Measurements from ENCODE around the gene KIF9.
"Not testable (repeated sequence)": the region's sequence is repeated elsewhere in the genome, so short reads cannot be mapped to it uniquely, and the experiment has no call there.

KIF9 gene

DNA sequence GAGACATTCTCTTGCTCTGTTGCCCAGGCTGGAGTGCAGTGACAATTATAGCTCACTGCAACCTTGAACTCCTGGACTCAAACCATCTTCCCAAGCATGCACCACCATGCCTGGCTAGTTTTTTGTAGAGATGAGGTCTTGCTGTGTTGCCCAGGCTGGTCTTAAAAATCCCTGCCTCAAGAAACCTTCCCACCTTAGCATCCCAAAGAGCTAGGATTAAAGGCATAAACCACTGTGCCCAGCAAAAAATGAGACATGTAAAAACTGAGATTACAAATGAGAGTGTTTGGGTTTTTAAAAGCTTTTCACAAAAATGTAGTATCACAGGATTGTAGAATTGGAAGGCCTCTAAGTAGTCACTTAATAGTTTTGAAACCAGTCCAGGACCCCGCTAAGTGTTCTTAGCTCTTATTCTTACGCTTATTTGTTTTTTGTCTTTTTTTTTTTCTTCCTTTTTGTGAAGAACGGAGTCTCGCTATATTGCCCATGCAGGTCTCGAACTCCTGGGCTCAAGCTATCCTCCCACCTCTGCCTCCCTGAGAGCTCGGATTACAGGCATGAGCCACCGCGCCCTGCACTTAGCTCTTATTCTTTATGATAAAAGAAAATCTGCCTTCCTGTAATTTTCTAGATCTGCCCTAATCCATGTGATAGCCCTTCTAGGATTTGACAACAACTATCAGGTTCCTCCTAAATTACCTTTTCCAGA is 31.6 kb upstream of the KIF9 start:
- no peak overlapping the region for H2AFZ ChIP-seq (ENCODE audit: low read length)

GRCh38 chr3:47313341-47314055 is 30.9 kb upstream of the KIF9 start:
- Histone ChIP-seq H3K9me3 (ENCODE audit: low read length) (no peaks in the 10 kb centered on the region), H3K27ac (ENCODE audit: low read depth, low read length, poor library complexity, severe bottlenecking) (no peak overlapping the region), H3K9me2 (ENCODE audit: low read depth, low read length) (no peaks in the 10 kb centered on the region), H4K20me1 (ENCODE audit: insufficient read depth, low read length) (no peaks in the 10 kb centered on the region), H3K79me2 (ENCODE audit: insufficient read depth, low read length) (peaks cover 6% of the 10 kb centered on the region; the same call in 1 of the 2 replicates), H3K4me2 (ENCODE audit: low read length) (no peak overlapping the region), H3K27me3 (ENCODE audit: insufficient read depth, low read length) (no peaks in the 10 kb centered on the region), H3F3A (ENCODE audit: insufficient read depth, low read length) (no peaks in the 10 kb centered on the region), H3K36me3 (ENCODE audit: insufficient read depth, low read length) (peaks cover 11% of the 10 kb centered on the region; the same call in 1 of the 2 replicates), H3K4me1 (ENCODE audit: insufficient read depth, low read length, severe bottlenecking) (no peaks in the 10 kb centered on the region), H3K9ac (ENCODE audit: low read length) (no peak overlapping the region), H2AFZ (ENCODE audit: low read length) (no peak overlapping the region), H3K4me3 (ENCODE audit: low read depth, low read length, poor library complexity, severe bottlenecking) (no peak overlapping the region)
- no peak for TF ChIP-seq CTCF (IDR thresholded peaks at IDR 0.05; ENCODE audit: low read length)
- TF ChIP-seq EZH2 (IDR thresholded peaks at IDR 0.05; ENCODE audit: borderline replicate concordance, low read length): no peak

More for the DNA sequence above, 31.6 kb upstream of the KIF9 start:
- Histone ChIP-seq H3K9me2 (ENCODE audit: low read depth, low read length) (no peaks in the 10 kb centered on the region), H3K9me3 (ENCODE audit: low read length) (no peaks in the 10 kb centered on the region), H3K27ac (ENCODE audit: low read depth, low read length, poor library complexity, severe bottlenecking) (no peak overlapping the region), H3K9ac (ENCODE audit: low read length) (no peak overlapping the region), H3K79me2 (ENCODE audit: insufficient read depth, low read length) (peaks cover 6% of the 10 kb centered on the region; the same call in 1 of the 2 replicates), H3K4me1 (ENCODE audit: insufficient read depth, low read length, severe bottlenecking) (no peaks in the 10 kb centered on the region), H3K4me3 (ENCODE audit: low read depth, low read length, poor library complexity, severe bottlenecking) (no peak overlapping the region), H3F3A (ENCODE audit: insufficient read depth, low read length) (no peaks in the 10 kb centered on the region), H4K20me1 (ENCODE audit: insufficient read depth, low read length) (no peaks in the 10 kb centered on the region), H3K4me2 (ENCODE audit: low read length) (no peak overlapping the region), H3K27me3 (ENCODE audit: insufficient read depth, low read length) (no peaks in the 10 kb centered on the region), H3K36me3 (ENCODE audit: insufficient read depth, low read length) (peaks cover 12% of the 10 kb centered on the region; the same call in 1 of the 2 replicates)
- TF ChIP-seq CTCF (IDR thresholded peaks at IDR 0.05; ENCODE audit: low read length): no peak
- no peak for TF ChIP-seq EZH2 (IDR thresholded peaks at IDR 0.05; ENCODE audit: borderline replicate concordance, low read length)

DNA sequence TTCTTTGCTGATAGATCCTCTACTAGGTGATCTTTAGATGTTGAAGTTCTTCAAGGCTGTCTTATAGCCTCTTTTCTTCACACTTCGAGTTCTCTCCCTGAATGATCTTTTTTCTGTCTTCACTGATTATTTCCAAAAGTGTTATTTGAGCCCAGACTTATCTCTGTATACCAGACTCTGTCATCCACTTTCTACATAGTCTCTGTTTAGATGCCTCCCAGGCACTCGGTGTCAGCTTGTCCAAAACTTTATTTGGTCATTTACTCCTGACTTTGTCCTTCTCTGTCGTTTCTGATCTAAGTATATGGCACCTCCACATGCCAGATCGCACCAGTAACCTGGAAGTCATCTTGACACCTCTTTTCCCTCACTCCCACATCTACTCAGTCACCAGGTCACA is 27.8 kb upstream of the KIF9 start:
- no peak overlapping the region for H3K4me3 ChIP-seq (ENCODE audit: low read depth, low read length, poor library complexity, severe bottlenecking)
- TF ChIP-seq EZH2 (IDR thresholded peaks at IDR 0.05; ENCODE audit: borderline replicate concordance, low read length) (no peak), CTCF (IDR thresholded peaks at IDR 0.05; ENCODE audit: low read length) (no peak)
- no peak overlapping the region for H3K9ac ChIP-seq (ENCODE audit: low read length)
- peaks cover 20% of the 10 kb centered on the region for H3K79me2 ChIP-seq (ENCODE audit: insufficient read depth, low read length)
- no peaks in the 10 kb centered on the region for H3F3A ChIP-seq (ENCODE audit: insufficient read depth, low read length)
- no peak overlapping the region for H3K27ac ChIP-seq (ENCODE audit: low read depth, low read length, poor library complexity, severe bottlenecking)
- no peaks in the 10 kb centered on the region for H3K4me1 ChIP-seq (ENCODE audit: insufficient read depth, low read length, severe bottlenecking)
- no peak overlapping the region for H2AFZ ChIP-seq (ENCODE audit: low read length)
- H3K9me2 ChIP-seq (ENCODE audit: low read depth, low read length): no peaks in the 10 kb centered on the region
- no peaks in the 10 kb centered on the region for H3K9me3 ChIP-seq (ENCODE audit: low read length)
- H3K27me3 ChIP-seq (ENCODE audit: insufficient read depth, low read length): no peaks in the 10 kb centered on the region
- H3K36me3 ChIP-seq (ENCODE audit: insufficient read depth, low read length): peaks cover 36% of the 10 kb centered on the region
- no peaks in the 10 kb centered on the region for H4K20me1 ChIP-seq (ENCODE audit: insufficient read depth, low read length)
- no peak overlapping the region for H3K4me2 ChIP-seq (ENCODE audit: low read length)

GRCh38 chr3:47309231-47309630 is 26.6 kb upstream of the KIF9 start:
- H3K9ac ChIP-seq (ENCODE audit: low read length); H4K20me1 ChIP-seq (ENCODE audit: insufficient read depth, low read length); H2AFZ ChIP-seq (ENCODE audit: low read length); H3K9me2 ChIP-seq (ENCODE audit: low read depth, low read length); H3F3A ChIP-seq (ENCODE audit: insufficient read depth, low read length); H3K27me3 ChIP-seq (ENCODE audit: insufficient read depth, low read length); H3K27ac ChIP-seq (ENCODE audit: low read depth, low read length, poor library complexity, severe bottlenecking); H3K4me3 ChIP-seq (ENCODE audit: low read depth, low read length, poor library complexity, severe bottlenecking); H3K4me1 ChIP-seq (ENCODE audit: insufficient read depth, low read length, severe bottlenecking); H3K4me2 ChIP-seq (ENCODE audit: low read length); H3K9me3 ChIP-seq (ENCODE audit: low read length): not testable (repeated sequence)
- peaks cover 31% of the 10 kb centered on the region for H3K79me2 ChIP-seq (ENCODE audit: insufficient read depth, low read length)
- peaks cover 39% of the 10 kb centered on the region for H3K36me3 ChIP-seq (ENCODE audit: insufficient read depth, low read length)
